Measurements from ENCODE around the gene FBXL16. TPM values are rescaled to one million over a fixed set of nuclear protein-coding genes. Genes with fewer than 3 reads are reported as not detected.
"Not testable (repeated sequence)": the region's sequence is repeated elsewhere in the genome, so short reads cannot be mapped to it uniquely, and the experiment has no call there.

Gene FBXL16, protein sequence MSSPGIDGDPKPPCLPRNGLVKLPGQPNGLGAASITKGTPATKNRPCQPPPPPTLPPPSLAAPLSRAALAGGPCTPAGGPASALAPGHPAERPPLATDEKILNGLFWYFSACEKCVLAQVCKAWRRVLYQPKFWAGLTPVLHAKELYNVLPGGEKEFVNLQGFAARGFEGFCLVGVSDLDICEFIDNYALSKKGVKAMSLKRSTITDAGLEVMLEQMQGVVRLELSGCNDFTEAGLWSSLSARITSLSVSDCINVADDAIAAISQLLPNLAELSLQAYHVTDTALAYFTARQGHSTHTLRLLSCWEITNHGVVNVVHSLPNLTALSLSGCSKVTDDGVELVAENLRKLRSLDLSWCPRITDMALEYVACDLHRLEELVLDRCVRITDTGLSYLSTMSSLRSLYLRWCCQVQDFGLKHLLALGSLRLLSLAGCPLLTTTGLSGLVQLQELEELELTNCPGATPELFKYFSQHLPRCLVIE
- polyA plus RNA-seq = 10 to 100 TPM in 1 of 2 donors, 1 to 10 TPM in 1; 8.0 to 13.0 TPM

DNA sequence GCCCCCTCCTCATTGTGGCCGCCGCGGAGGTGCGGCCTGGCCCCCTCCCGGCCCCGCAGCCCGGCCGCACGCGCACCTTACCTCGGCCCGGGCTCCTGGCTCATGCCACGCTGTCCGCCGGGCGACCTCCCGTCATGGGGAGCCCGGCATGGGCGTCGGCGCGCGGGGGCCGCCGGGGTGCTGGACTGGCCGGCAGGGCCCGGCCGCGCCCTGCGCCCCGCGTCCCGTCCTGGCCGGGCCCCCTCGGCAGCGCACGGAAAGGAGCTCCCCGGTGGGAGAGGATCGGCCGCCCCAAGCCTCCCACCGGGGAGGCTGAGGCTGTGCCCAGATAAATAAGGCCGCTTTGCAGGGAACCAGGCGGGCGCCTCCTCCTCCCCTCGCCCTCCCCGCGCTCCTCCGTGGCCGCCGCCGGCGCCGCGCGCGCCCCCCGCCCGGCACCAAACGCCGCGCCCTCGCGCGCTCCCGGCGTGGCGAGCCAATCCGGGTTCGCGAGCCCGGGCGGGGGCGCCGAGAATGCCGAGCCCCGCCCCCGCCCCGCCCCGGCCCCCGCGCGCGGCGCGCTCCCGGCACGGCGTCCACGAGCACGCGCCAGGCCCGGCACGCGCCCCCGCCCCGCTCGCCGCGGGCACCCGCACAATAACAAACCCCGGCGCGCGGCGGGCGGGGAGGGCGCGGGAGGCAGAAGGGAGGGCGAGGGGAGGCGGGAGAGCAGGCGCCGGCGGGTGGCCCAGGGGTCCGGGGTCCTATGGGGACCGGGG, at the start of gene FBXL16:
Gene FBXL16 (minus strand): TSS at position 371 of the 758 bp plus-strand sequence. CDS start 8,396 bp downstream, outside the sequence.
- peak within 1 kb of the TSS; percentile 23 to 36 for H3K4me3 ChIP-seq (ENCODE audit: low read depth in 1 of 2, low read length in 2 of 2)
- H3K9me3 ChIP-seq (ENCODE audit: control insufficient read depth in 2 of 2, insufficient read depth in 1 of 2, low read depth in 1 of 2, low read length in 1 of 2) = no peaks in the 10 kb centered on the region
- H3K27ac ChIP-seq (ENCODE audit: low read depth in 2 of 2, low read length in 1 of 2) = no peak within 1 kb of the TSS
- peaks cover 6 to 41% of the 10 kb centered on the region in 2 donors for H3K27me3 ChIP-seq (ENCODE audit: control insufficient read depth in 1 of 2, insufficient read depth in 2 of 2, low read length in 2 of 2)
- 0 to 1% methylated on average over 27 to 115 of the region's 115 CpGs for WGBS, 2 donors
- no peaks in the 10 kb centered on the region for H3K36me3 ChIP-seq (ENCODE audit: control insufficient read depth in 2 of 2, insufficient read depth in 2 of 2, low read length in 1 of 2)
- H3K4me1 ChIP-seq (ENCODE audit: control insufficient read depth in 2 of 2, insufficient read depth in 2 of 2, low read length in 1 of 2) = peaks cover 10 to 20% of the 10 kb centered on the region in 2 donors

DNA sequence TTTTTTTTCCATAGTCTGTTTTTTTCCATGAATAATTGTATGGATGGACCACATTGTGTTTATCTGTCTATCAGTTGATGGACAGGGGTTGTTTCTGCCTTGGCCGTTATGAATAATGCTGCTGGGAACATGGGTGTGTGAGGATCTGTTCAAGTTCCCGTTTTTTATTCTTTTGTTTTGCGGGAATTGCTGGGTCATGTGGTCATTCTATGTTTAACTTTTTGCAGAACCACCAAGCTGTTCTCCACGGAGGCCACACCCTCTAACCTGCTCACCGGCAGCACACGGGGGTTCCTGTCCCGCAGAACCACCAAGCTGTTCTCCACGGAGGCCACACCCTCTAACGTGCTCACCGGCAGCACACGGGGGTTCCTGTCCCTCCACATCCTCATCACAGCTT, 49.1 kb upstream of the FBXL16 start:
- Histone ChIP-seq H3K36me3 (ENCODE audit: control insufficient read depth in 2 of 2, insufficient read depth in 2 of 2, low read length in 1 of 2) (no peaks in the 10 kb centered on the region), H3K4me3 (ENCODE audit: low read depth in 1 of 2, low read length in 2 of 2) (no peak overlapping the region), H3K27me3 (ENCODE audit: control insufficient read depth in 1 of 2, insufficient read depth in 2 of 2, low read length in 2 of 2) (peaks cover 0 to 3% of the 10 kb centered on the region in 2 donors), H3K9me3 (ENCODE audit: control insufficient read depth in 2 of 2, insufficient read depth in 1 of 2, low read depth in 1 of 2, low read length in 1 of 2) (no peaks in the 10 kb centered on the region), H3K27ac (ENCODE audit: low read depth in 2 of 2, low read length in 1 of 2) (no peak overlapping the region), H3K4me1 (ENCODE audit: control insufficient read depth in 2 of 2, insufficient read depth in 2 of 2, low read length in 1 of 2) (peaks cover 0 to 5% of the 10 kb centered on the region in 2 donors)
- 37 to 39% methylated on average over 11 of the region's 11 CpGs for WGBS, 2 donors

DNA sequence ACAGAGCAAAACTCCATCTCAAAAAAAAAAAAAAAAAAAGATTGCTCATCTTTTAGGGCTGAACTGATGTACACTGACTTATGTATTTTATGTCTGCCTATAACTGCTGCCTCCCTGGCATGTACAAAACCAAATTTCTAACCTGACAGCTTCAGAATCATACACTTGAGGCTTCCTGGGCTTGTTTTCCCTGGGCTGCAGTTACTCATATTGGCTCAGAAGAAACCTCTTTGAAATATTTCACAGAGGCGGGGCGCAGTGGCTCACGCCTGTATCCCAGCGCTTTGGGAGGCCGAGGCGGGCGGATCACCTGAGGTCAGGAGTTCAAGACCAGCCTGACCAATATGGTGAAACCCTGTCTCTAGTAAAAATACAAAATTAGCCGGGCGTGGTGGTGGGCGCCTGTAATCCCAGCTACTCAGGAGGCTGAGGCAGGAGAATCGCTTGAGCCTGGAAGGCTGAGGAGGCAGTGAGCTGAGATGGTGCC, 48.6 kb upstream of the FBXL16 start:
- H3K27me3 ChIP-seq (ENCODE audit: control insufficient read depth in 1 of 2, insufficient read depth in 2 of 2, low read length in 2 of 2); H3K4me3 ChIP-seq (ENCODE audit: low read depth in 1 of 2, low read length in 2 of 2); H3K4me1 ChIP-seq (ENCODE audit: control insufficient read depth in 2 of 2, insufficient read depth in 2 of 2, low read length in 1 of 2); H3K9me3 ChIP-seq (ENCODE audit: control insufficient read depth in 2 of 2, insufficient read depth in 1 of 2, low read depth in 1 of 2, low read length in 1 of 2); H3K27ac ChIP-seq (ENCODE audit: low read depth in 2 of 2, low read length in 1 of 2); H3K36me3 ChIP-seq (ENCODE audit: control insufficient read depth in 2 of 2, insufficient read depth in 2 of 2, low read length in 1 of 2): not testable (repeated sequence)
- 80 to 85% methylated on average over 11 of the region's 11 CpGs for WGBS, 2 donors

DNA sequence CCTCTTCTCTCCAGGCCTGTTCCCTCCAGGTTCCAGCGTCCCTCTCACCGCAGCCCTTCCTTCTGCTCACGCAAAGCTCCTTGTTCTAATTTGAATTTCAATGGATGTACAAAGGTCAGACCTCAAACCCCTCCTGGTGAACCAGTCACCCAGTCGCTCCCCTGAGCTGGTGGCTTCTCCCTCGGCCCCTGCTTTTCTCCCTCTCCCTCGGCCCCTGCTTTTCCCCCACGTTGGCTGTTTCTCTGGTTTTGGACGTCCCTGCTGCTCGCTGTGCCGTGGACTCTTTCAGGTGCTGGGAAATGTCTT, 46.4 kb upstream of the FBXL16 start:
- Histone ChIP-seq H3K36me3 (ENCODE audit: control insufficient read depth in 2 of 2, insufficient read depth in 2 of 2, low read length in 1 of 2) (no peaks in the 10 kb centered on the region), H3K27me3 (ENCODE audit: control insufficient read depth in 1 of 2, insufficient read depth in 2 of 2, low read length in 2 of 2) (peaks cover 0 to 3% of the 10 kb centered on the region in 2 donors), H3K4me1 (ENCODE audit: control insufficient read depth in 2 of 2, insufficient read depth in 2 of 2, low read length in 1 of 2) (peaks cover 0 to 5% of the 10 kb centered on the region in 2 donors), H3K27ac (ENCODE audit: low read depth in 2 of 2, low read length in 1 of 2) (no peak overlapping the region), H3K9me3 (ENCODE audit: control insufficient read depth in 2 of 2, insufficient read depth in 1 of 2, low read depth in 1 of 2, low read length in 1 of 2) (no peaks in the 10 kb centered on the region), H3K4me3 (ENCODE audit: low read depth in 1 of 2, low read length in 2 of 2) (no peak overlapping the region)
- 30 to 31% methylated on average over 10 of the region's 10 CpGs for WGBS, 2 donors

DNA sequence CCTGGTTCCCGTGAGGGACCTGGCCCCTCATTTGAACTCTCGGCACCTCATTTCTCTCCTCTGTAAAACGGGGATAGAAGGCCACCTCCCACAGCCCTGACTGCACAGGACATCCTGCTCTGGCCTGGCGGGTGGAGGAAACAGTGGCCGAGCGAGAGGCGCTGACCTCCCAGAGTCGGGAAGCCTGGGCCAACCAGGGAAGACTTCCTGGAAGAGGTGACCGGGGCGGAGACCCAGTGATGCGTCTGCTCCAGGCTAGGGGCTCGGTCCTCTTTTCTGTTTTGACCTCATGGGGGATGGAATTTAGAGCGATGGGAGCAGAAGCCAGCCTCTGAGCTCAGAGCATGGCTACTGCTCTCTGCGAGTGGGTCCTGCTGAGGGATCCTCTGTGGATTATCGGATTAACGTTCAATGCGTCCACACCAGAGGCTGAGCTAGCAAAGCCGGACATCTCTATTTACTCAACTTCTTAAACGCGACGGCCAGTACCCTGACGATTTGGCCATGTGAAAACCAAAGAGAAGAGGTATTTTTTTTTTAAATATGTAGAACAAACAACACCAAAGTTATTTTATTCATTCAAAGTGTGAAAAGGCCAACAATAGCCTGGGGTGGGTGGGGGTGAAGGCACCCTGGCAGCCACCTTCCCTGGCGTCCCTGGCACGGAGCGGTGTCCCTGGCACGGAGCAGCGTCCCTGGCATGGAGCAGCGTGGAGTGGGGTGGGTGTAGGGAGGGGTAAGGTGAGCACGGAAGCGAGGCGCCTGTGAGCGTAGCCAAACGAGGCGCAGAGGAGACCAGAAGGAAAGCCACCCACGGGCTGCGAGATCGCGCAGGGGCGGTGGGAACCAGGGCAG, 45.8 kb upstream of the FBXL16 start:
- Histone ChIP-seq H3K4me1 (ENCODE audit: control insufficient read depth in 2 of 2, insufficient read depth in 2 of 2, low read length in 1 of 2) (peaks cover 0 to 5% of the 10 kb centered on the region in 2 donors), H3K27ac (ENCODE audit: low read depth in 2 of 2, low read length in 1 of 2) (no peak overlapping the region), H3K36me3 (ENCODE audit: control insufficient read depth in 2 of 2, insufficient read depth in 2 of 2, low read length in 1 of 2) (no peaks in the 10 kb centered on the region), H3K9me3 (ENCODE audit: control insufficient read depth in 2 of 2, insufficient read depth in 1 of 2, low read depth in 1 of 2, low read length in 1 of 2) (no peaks in the 10 kb centered on the region), H3K27me3 (ENCODE audit: control insufficient read depth in 1 of 2, insufficient read depth in 2 of 2, low read length in 2 of 2) (peaks cover 0 to 3% of the 10 kb centered on the region in 2 donors), H3K4me3 (ENCODE audit: low read depth in 1 of 2, low read length in 2 of 2) (no peak overlapping the region)
- 46 to 49% methylated on average over 39 of the region's 39 CpGs for WGBS, 2 donors

DNA sequence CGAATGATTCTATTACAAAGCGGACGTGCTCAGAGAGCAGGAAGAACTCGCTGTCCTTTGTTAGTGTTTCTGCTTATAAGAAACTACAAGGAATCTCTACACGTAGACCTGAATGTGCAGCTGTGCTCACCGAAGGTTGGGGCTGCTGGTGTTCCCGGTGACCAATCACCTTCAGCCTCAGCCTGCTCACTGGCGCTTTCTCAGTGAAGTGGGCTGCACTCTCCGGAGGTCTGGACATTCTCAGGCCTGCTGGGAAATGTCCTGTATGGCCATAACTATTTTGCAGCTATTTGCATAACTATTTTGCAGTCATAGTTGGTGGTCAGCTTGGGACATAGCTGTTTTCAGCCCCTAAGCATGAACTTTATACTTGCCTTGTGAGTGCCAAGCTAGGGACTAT, 44.9 kb upstream of the FBXL16 start:
- Histone ChIP-seq H3K27ac (ENCODE audit: low read depth in 2 of 2, low read length in 1 of 2) (no peak overlapping the region), H3K9me3 (ENCODE audit: control insufficient read depth in 2 of 2, insufficient read depth in 1 of 2, low read depth in 1 of 2, low read length in 1 of 2) (no peaks in the 10 kb centered on the region), H3K4me3 (ENCODE audit: low read depth in 1 of 2, low read length in 2 of 2) (no peak overlapping the region), H3K27me3 (ENCODE audit: control insufficient read depth in 1 of 2, insufficient read depth in 2 of 2, low read length in 2 of 2) (peaks cover 0 to 3% of the 10 kb centered on the region in 2 donors), H3K36me3 (ENCODE audit: control insufficient read depth in 2 of 2, insufficient read depth in 2 of 2, low read length in 1 of 2) (no peaks in the 10 kb centered on the region), H3K4me1 (ENCODE audit: control insufficient read depth in 2 of 2, insufficient read depth in 2 of 2, low read length in 1 of 2) (peaks cover 0 to 5% of the 10 kb centered on the region in 2 donors)
- 59 to 66% methylated on average over 9 of the region's 9 CpGs for WGBS, 2 donors

DNA sequence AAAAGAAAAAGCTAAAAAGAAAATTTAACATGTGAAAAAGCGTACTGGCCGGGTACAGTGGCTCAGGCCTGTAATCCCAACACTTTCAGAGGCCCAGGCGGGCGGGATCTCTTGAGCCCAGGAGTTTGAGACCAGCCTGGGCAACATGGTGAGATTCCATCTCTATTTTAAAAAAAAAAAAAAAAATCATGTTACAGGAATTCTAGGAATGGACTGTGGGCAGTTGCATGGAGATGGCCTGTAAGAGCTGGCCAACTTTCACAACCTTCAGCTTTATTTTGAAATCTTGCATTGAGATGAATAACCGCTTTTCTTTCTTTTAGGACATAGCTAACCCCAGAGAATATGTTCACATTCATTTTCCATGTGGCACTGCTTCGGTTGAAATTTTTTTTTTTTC, 43.4 kb upstream of the FBXL16 start:
- Histone ChIP-seq H3K4me3 (ENCODE audit: low read depth in 1 of 2, low read length in 2 of 2) (no peak overlapping the region), H3K36me3 (ENCODE audit: control insufficient read depth in 2 of 2, insufficient read depth in 2 of 2, low read length in 1 of 2) (no peaks in the 10 kb centered on the region), H3K9me3 (ENCODE audit: control insufficient read depth in 2 of 2, insufficient read depth in 1 of 2, low read depth in 1 of 2, low read length in 1 of 2) (no peaks in the 10 kb centered on the region), H3K27ac (ENCODE audit: low read depth in 2 of 2, low read length in 1 of 2) (no peak overlapping the region), H3K4me1 (ENCODE audit: control insufficient read depth in 2 of 2, insufficient read depth in 2 of 2, low read length in 1 of 2) (peaks cover 0 to 5% of the 10 kb centered on the region in 2 donors), H3K27me3 (ENCODE audit: control insufficient read depth in 1 of 2, insufficient read depth in 2 of 2, low read length in 2 of 2) (peaks cover 0 to 3% of the 10 kb centered on the region in 2 donors)
- 83 to 84% methylated on average over 6 of the region's 6 CpGs for WGBS, 2 donors

DNA sequence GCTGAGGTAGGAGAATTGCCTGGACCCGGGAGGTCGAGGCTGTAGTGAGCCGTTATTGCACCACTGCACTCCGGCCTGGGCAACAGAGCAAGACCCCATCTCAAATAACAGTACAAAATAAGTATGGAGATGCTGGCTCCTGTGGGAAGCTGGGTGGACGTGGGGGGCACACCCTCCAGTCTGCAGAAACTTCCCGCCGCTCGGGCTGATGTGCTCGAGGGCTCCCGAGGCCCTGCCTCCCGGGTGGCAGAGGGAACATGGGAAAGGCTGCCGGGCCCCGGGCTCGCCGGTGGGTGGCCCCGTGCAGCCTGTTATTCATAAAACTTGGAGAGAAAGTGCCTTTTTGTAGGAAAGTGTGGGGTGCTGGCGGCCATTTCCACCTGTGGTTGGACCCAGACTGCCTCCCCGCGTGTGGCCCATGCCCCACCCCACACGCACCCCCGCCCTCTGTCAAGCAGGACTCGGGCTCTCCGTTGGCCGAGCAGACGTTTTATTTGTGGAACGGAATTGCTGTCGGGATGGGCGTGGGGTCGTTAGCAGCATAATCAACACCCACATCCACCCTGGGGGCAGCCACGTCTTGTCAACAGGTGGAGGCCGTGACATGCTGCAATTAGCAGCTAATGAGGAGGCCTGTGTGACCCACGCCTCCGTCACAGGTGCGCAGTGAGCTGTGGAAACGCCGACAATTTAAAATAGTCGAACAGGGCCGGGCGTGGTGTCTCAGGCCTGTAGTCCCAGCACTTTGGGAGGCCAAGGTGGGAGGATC, 42.6 kb upstream of the FBXL16 start:
- H3K27ac ChIP-seq (ENCODE audit: low read depth in 2 of 2, low read length in 1 of 2) = no peak overlapping the region
- peaks cover 0 to 3% of the 10 kb centered on the region in 2 donors for H3K27me3 ChIP-seq (ENCODE audit: control insufficient read depth in 1 of 2, insufficient read depth in 2 of 2, low read length in 2 of 2)
- H3K36me3 ChIP-seq (ENCODE audit: control insufficient read depth in 2 of 2, insufficient read depth in 2 of 2, low read length in 1 of 2) = no peaks in the 10 kb centered on the region
- H3K4me3 ChIP-seq (ENCODE audit: low read depth in 1 of 2, low read length in 2 of 2) = no peak overlapping the region
- H3K9me3 ChIP-seq (ENCODE audit: control insufficient read depth in 2 of 2, insufficient read depth in 1 of 2, low read depth in 1 of 2, low read length in 1 of 2) = no peaks in the 10 kb centered on the region
- WGBS, 2 donors = 76% methylated on average over 39 of the region's 39 CpGs
- peaks cover 0 to 5% of the 10 kb centered on the region in 2 donors for H3K4me1 ChIP-seq (ENCODE audit: control insufficient read depth in 2 of 2, insufficient read depth in 2 of 2, low read length in 1 of 2)
